ENCODE data around the gene CTU2.

The CTU2 gene

DNA sequence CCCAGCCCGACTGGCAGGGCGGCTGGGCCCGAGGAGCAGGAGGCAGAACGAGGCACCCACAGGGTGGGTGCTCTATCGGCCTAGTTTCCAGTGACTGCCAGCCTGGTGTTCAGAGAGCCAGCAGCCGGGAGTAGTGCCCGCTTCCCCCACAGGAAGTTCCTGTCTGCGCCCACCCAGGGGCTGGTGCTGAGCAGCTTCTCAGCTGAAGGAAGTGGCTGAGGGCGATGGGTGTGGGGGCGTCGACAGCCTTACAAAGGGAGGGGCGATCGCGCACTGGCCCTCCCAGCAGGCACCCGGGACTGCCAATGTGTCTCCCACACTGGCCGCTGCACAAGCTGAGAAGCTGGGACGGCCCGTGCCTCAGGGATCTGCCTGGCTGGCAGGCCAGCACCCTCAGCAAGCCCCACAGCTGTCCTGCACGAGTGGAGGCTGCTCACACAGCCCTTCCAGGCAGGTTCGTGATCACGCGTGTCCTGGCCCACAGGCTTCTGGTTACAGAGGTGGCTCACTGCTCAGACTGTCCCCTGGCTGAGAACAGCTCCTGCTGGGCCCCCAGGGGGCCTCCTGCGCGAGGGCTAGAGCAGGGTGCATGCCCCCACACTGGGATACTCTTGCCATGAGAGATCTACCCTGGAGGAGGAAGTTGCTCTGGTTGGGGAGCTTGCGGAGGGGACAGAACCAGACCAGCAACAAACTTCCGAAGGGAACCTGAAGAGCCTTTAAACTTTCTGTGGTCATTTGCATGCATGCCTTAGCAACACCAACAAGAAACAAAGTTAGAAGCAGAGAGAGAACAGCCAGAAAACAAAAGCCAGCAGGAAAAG, 2.6 kb upstream of the CTU2 start:
- no peak for DNase-seq (ENCODE audit: low read depth in 1 of 2, low spot score in 1 of 2)
- in situ Hi-C loops (cut with HindIII; ENCODE audit: low pct_unique_long_range_greater_than_20kb, low sequenced_read_pairs): no loop called here

DNA sequence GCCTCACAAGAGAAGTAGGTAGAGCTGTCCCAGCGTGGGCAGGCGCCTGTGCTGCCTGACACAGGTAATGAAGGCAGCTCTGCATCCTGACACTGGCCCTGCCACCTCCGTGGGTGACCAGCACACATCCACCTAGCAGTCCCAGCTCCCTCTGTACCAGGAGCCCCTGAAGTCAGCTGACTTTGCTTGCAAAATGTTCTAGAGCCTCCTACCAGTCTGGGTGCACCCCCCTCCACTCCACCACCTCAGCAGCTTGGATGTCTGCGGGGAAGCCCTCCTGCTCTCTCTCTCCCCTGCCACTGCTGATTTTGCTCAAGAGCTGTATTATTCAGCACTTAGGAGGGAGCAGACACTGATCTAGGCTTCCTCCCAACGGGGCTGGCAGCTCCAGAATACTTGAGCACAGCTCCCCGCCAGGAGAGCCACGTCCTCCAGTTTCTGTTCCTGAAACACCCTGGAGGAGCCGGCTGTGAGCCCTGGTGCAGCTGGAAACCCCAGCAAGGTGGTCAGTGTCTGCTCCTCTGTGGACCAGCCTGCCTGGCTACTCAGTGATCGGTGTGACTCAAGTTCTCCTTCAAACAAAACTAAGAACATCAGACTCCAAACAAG, 1.1 kb upstream of the CTU2 start:
- in situ Hi-C loops (cut with HindIII; ENCODE audit: low pct_unique_long_range_greater_than_20kb, low sequenced_read_pairs): no loop called here
- TF ChIP-seq JUND (IDR thresholded peaks at IDR 0.05; ENCODE audit: low read depth): no peak
- peak in 1 of 2 experiments; percentile 51 for DNase-seq (ENCODE audit: low read depth in 1 of 2, low spot score in 1 of 2)

More for the DNA sequence above, 2.6 kb upstream of the CTU2 start:
- TF ChIP-seq JUND (IDR thresholded peaks at IDR 0.05; ENCODE audit: low read depth): no peak

DNA sequence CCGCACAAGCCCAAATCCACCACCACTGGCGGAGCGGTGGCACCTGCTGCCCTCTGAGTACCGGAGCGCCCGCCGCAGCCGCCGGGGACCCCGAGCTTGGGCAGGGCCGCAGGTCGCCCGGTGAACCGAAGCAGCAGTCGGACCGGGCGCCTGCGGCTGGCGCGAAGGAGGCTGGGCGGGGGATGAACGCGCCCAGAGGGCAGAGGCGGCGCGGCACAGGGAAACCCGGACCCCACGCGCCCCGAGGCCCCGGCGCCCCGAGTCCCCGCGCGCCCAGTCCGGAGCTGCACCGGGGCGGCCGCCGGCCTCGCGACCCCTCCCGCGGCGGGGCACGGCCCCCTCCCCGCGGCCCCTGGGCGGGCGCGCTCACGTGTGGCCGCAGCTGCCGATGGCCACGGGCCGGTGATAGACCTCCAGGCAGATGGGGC, 488 bp upstream of the CTU2 start:
- no peak for DNase-seq (ENCODE audit: low read depth in 1 of 2, low spot score in 1 of 2)
- in situ Hi-C loops (cut with HindIII; ENCODE audit: low pct_unique_long_range_greater_than_20kb, low sequenced_read_pairs): no loop called here

DNA sequence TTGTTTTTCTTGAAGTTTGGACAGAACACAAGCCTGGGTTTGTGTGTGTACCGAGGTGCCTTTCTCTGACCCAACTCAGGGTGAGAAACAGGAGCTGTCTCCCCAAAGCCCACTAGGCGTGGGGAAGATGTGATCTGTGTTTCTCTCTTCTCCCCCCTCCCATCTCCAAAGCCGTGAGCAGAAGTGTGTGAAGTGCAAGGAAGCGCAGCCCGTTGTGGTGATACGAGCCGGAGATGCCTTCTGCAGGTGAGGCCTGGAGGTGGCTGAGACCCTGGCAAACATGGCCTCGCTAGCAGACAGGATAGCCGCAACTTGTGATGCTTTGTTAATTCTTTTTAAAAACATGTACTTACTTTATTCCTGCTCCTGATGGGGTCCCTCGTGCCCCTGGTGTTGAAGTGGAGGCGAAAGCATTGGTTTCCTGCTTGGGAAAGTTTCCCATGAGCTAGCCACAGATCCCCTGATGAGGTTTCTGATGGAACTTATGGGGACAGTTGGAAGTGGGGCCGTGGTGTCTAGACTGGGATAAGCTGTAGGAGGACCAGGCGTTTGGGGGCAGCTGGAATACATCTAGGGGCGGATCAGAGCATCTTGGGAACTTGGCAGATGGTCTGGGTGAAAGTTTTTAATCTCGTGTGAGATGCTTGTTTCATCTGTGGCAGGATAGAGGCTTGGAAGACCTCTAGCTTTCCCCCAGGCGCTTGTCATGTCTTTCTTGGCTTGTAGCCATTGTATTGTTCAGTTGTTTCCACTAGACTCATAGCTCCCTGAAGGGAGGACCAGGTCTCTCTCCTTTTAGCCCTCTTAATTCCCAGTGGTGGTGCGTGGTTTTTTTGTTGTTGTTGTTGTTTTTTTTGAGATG, 893 bp downstream of the CTU2 start:
- in situ Hi-C loops (cut with HindIII; ENCODE audit: low pct_unique_long_range_greater_than_20kb, low sequenced_read_pairs): no loop called here
- no peak for TF ChIP-seq JUND (IDR thresholded peaks at IDR 0.05; ENCODE audit: low read depth)
- DNase-seq (ENCODE audit: low read depth in 1 of 2, low spot score in 1 of 2): no peak

More for the DNA sequence above, 488 bp upstream of the CTU2 start:
- TF ChIP-seq JUND (IDR thresholded peaks at IDR 0.05; ENCODE audit: low read depth): no peak

DNA sequence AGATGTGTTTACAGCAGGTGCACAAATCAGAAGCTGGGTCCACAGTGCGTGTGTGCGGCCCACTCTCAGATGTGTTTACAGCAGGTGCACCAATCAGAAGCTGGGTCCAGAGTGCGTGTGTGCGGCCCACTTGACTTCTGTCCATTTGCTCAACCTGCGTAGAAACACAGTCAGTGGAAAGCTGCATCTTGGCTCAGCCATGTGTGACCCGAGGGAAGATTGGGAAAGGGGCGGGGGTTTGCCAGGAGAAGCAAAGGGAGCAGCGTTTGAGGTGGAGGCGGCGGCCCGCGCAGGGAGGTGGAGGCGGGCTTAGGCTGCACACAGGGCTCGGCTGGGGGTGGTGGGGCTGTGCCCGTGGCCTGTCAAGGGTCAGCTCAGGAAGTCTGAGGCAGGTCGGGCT, 4.3 kb downstream of the CTU2 start:
- no peak for TF ChIP-seq JUND (IDR thresholded peaks at IDR 0.05; ENCODE audit: low read depth)
- in situ Hi-C loops (cut with HindIII; ENCODE audit: low pct_unique_long_range_greater_than_20kb, low sequenced_read_pairs): no loop called here
- DNase-seq (ENCODE audit: low read depth in 1 of 2, low spot score in 1 of 2): no peak

DNA sequence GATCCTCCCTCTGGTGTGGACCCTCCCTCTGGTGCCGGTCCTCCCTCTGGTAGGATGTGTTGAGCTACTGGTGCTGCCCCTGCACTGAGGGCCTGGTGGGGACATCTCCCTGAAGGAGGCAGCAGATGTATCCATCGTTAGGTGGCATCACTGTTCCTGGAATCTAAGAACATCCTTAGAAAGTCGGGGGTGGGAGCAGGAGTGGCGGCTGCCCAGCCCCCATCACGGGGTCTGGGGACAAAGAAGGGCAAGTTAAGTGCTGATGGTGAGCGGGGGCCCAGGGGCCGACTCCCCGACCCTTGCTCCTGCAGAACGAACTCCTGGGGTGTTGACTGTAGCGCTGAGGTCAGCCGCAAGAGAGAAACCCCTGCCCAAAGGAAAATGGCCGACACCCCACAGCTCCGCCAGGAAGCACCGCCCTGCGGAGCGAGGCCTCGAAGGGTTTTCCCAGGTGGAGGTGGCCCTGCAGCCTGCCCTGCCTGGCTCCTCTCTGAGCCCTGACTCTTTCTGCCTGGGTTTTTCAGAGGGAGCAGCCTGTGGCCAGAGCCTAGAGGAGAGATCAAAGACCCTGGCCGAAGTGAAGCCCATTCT, 5.5 kb downstream of the CTU2 start:
- in situ Hi-C loops (cut with HindIII; ENCODE audit: low pct_unique_long_range_greater_than_20kb, low sequenced_read_pairs): no loop called here
- no peak for TF ChIP-seq JUND (IDR thresholded peaks at IDR 0.05; ENCODE audit: low read depth)
- no peak for DNase-seq (ENCODE audit: low read depth in 1 of 2, low spot score in 1 of 2)

- TF ChIP-seq JUND (IDR thresholded peaks at IDR 0.05; ENCODE audit: low read depth): no peak
- in situ Hi-C loops (cut with HindIII; ENCODE audit: low pct_unique_long_range_greater_than_20kb, low sequenced_read_pairs): no loop called here
- no peak for DNase-seq (ENCODE audit: low read depth in 1 of 2, low spot score in 1 of 2)
Measured at GRCh38 chr16:88712362-88712979, 6.2 kb downstream of the CTU2 start.

GRCh38 chr16:88713054-88713453, 6.8 kb downstream of the CTU2 start:
- in situ Hi-C loops (cut with HindIII; ENCODE audit: low pct_unique_long_range_greater_than_20kb, low sequenced_read_pairs): no loop called here
- no peak for DNase-seq (ENCODE audit: low read depth in 1 of 2, low spot score in 1 of 2)
- no peak for TF ChIP-seq JUND (IDR thresholded peaks at IDR 0.05; ENCODE audit: low read depth)

DNA sequence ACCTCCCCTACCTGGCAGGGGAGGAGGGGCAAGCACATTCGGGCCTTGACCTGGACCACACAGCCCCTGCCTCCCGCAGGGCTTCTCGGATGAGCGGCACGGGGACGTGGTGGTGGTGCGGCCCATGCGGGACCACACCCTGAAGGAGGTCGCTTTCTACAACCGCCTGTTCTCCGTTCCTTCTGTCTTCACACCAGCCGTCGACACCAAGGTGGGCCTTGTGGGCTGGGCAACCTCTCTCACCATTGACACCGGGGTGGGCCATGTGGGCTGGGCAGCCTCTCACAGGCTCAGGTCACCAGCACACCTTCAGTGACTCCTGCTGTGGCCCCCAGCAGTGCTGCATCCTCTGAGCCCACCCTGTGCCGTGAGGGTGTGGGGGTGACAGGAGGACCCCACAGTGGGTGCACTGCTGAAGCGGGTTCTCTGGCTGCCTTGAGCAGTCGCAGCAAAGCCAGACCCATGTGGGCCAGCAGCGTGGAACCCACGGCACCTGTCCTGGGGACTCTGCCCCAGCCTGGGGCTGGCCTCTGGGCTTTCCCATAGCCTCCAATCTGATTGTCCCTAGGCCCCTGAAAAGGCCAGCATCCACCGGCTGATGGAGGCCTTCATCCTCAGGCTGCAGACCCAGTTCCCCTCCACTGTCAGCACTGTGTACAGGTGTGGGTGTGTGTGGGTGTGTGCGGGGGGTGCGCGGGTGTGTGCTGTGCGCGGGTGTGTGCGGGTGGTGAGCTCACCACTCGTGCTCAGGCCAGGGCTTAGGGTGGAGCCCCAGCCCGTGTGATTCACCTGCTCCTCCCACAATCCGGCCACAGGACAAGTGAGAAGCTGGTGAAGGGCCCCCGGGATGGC, 7.5 kb downstream of the CTU2 start:
- TF ChIP-seq JUND (IDR thresholded peaks at IDR 0.05; ENCODE audit: low read depth): no peak
- in situ Hi-C loops (cut with HindIII; ENCODE audit: low pct_unique_long_range_greater_than_20kb, low sequenced_read_pairs): no loop called here
- peak in 1 of 2 experiments; percentile 42 for DNase-seq (ENCODE audit: low read depth in 1 of 2, low spot score in 1 of 2)

DNA sequence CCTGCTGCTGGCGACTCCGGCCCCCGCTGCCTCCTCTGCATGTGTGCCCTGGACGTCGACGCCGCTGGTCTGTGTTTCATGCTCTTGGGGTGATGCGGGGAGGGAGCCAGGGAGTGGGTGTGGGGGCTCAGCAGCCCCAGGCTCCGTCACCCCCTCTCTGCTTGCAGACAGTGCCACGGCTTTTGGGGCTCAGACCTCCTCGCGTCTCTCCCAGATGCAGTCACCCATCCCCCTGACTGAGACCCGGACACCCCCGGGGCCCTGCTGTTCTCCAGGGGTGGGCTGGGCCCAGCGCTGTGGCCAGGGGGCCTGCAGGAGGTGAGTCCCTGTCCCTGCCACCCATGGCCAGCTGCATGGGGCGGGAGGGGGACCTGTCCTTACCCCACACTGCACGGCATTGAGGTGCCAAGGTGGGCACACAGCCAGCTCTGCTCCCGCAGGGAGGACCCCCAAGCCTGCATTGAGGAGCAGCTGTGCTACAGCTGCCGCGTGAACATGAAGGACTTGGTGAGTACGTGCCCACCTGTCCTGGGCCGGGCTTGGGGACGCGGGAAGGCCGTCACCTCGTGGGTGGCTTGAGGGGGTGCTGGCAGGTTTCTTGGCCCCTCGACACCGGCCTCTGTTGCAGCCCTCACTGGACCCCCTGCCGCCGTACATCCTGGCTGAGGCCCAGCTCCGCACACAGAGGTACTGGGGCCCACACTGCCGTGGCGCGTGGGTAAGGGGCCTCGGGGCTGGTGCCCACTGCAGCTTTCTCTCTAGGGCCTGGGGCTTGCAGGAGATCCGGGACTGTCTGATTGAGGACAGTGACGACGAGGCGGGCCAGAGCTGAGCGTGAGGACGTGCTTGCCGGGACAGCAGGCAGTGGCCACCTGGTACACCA, 8.4 kb downstream of the CTU2 start:
- TF ChIP-seq JUND (IDR thresholded peaks at IDR 0.05; ENCODE audit: low read depth): no peak
- no peak for DNase-seq (ENCODE audit: low read depth in 1 of 2, low spot score in 1 of 2)
- in situ Hi-C loops (cut with HindIII; ENCODE audit: low pct_unique_long_range_greater_than_20kb, low sequenced_read_pairs): no loop called here
